Prostate gland (tissue), 2 donors: ENCODE results near the gene LSM2.
"Not testable (repeated sequence)": the region's sequence is repeated elsewhere in the genome, so short reads cannot be mapped to it uniquely, and the experiment has no call there.

ENCODE experiments used
- CTCF ChIP-seq, 4 experiments: fragments of 200-600 bp in 2 of 4; fragments of 450-650 bp in 2 of 4; sonication (generic) in 2 of 4; IDR thresholded peaks; 1 replicate in 3 of 4; 2 replicates in 1 of 4; pipeline ENCODE4 v1.5.1; 2016 to 2019; ENCODE audit warnings: antibody characterized with exemption in 4 of 4, mild to moderate bottlenecking in 2 of 4, moderate library complexity in 2 of 4
- POLR2A ChIP-seq: fragments of 450-650 bp; IDR thresholded peaks from one replicate; pipeline ENCODE4 v1.6.1; 2016; ENCODE audit warnings: antibody characterized with exemption, mild to moderate bottlenecking
- POLR2AphosphoS5 ChIP-seq: sonication (generic); formaldehyde crosslinking; IDR thresholded peaks from one replicate; pipeline ENCODE4 v1.6.1; 2017; ENCODE audit warnings: antibody characterized with exemption

GRCh38 chr6:31793927-31794245 is 12.9 kb downstream of the LSM2 start:
- TF ChIP-seq CTCF (IDR thresholded peaks at IDR 0.05); POLR2AphosphoS5; POLR2A: not testable (repeated sequence)
